Endothelial cell (in vitro differentiated cells): ENCODE data around the gene PI4KB. TPM values are rescaled to one million over a fixed set of nuclear protein-coding genes. Genes with fewer than 3 reads are reported as not detected.

Experiments
- DNase-seq: peaks from one replicate; pipeline ENCODE4 v3.0.0; 2021; ENCODE audit warnings: low spot score
- H3K27ac Mint-ChIP-seq: one replicate; pipeline ENCODE4 v1.8.0; 2021; ENCODE audit warnings: mixed read lengths, inconsistent platforms; ENCODE audit not compliant: unreplicated experiment
- H3K27me3 Mint-ChIP-seq: one replicate; pipeline ENCODE4 v1.8.0; 2021; ENCODE audit warnings: mild to moderate bottlenecking, moderate library complexity, mixed read lengths, inconsistent platforms; ENCODE audit not compliant: unreplicated experiment
- H3K36me3 Mint-ChIP-seq: one replicate; pipeline ENCODE4 v1.8.0; 2021; ENCODE audit warnings: mild to moderate bottlenecking, low read depth, mixed read lengths, inconsistent platforms; ENCODE audit not compliant: unreplicated experiment
- H3K4me1 Mint-ChIP-seq: one replicate; pipeline ENCODE4 v1.8.0; 2021; ENCODE audit warnings: mild to moderate bottlenecking, mixed read lengths, inconsistent platforms; ENCODE audit not compliant: unreplicated experiment
- H3K4me3 Mint-ChIP-seq: one replicate; pipeline ENCODE4 v1.8.0; 2021; ENCODE audit warnings: mild to moderate bottlenecking, mixed read lengths, inconsistent platforms; ENCODE audit not compliant: unreplicated experiment
- H3K9me3 Mint-ChIP-seq: one replicate; pipeline ENCODE4 v1.8.0; 2021; ENCODE audit warnings: mixed read lengths, inconsistent platforms; ENCODE audit not compliant: unreplicated experiment
- CTCF ChIP-seq: fragments of 200-600 bp; sonication (generic); IDR thresholded peaks from one replicate; pipeline ENCODE4 v1.5.0; 2021; ENCODE audit warnings: antibody characterized with exemption; ENCODE audit not compliant: unreplicated experiment
- total RNA-seq: library from RNA; stranded (reverse); fragmentation: NEBNext Ultra II Directional; extraction: Animal tissue kit (Norgen Biotek cat#: 25700); gene quantifications from one replicate; pipeline ENCODE4 v1.2.1, GENCODE V29; 2021; ENCODE audit not compliant: unreplicated experiment

Gene PI4KB
- total RNA-seq, 1 donor from 2014 or later: 50.3 TPM

- DNase-seq: no peak
- Mint-ChIP-seq H3K4me3 (no peak overlapping the region), H3K36me3 (peaks cover 12% of the 10 kb centered on the region), H3K4me1 (no peaks in the 10 kb centered on the region), H3K9me3 (no peaks in the 10 kb centered on the region), H3K27ac (no peak overlapping the region), H3K27me3 (peaks cover 1% of the 10 kb centered on the region)
- no peak for TF ChIP-seq CTCF
Measured at GRCh38 chr1:151273924-151274466, 53.2 kb downstream of the PI4KB start.

GRCh38 chr1:151267760-151268159 is 59.5 kb downstream of the PI4KB start:
- no peak for DNase-seq
- Mint-ChIP-seq H3K36me3 (peaks cover 42% of the 10 kb centered on the region), H3K27ac (peak overlapping the region; percentile 74), H3K9me3 (no peaks in the 10 kb centered on the region), H3K4me1 (no peaks in the 10 kb centered on the region), H3K27me3 (no peaks in the 10 kb centered on the region), H3K4me3 (peak overlapping the region; percentile 42)
- TF ChIP-seq CTCF: no peak

GRCh38 chr1:151266821-151267220 is 60.4 kb downstream of the PI4KB start:
- Mint-ChIP-seq H3K27me3 (no peaks in the 10 kb centered on the region), H3K4me3 (peak overlapping the region; percentile 73), H3K36me3 (peaks cover 44% of the 10 kb centered on the region), H3K27ac (no peak overlapping the region), H3K4me1 (no peaks in the 10 kb centered on the region), H3K9me3 (no peaks in the 10 kb centered on the region)
- TF ChIP-seq CTCF: no peak
- DNase-seq: no peak

DNA sequence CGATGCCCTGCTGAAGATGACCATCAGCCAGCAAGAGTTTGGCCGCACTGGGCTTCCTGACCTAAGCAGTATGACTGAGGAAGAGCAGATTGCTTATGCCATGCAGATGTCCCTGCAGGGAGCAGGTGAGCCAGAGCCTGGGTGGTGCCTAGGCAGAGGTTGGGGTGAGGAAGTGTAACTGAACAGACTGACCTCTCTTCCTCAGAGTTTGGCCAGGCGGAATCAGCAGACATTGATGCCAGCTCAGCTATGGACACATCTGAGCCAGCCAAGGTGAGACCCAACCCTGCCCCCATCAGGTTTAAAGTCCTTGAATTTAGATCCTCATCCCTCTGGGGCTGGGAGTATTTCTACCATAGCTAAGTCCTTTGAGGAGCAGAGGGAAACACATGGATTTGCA is 60.9 kb downstream of the PI4KB start:
- no peak overlapping the region for H3K27ac Mint-ChIP-seq
- H3K4me3 Mint-ChIP-seq: no peak overlapping the region
- no peak for TF ChIP-seq CTCF
- H3K27me3 Mint-ChIP-seq: no peaks in the 10 kb centered on the region
- no peak for DNase-seq
- no peaks in the 10 kb centered on the region for H3K9me3 Mint-ChIP-seq
- H3K36me3 Mint-ChIP-seq: peaks cover 44% of the 10 kb centered on the region
- H3K4me1 Mint-ChIP-seq: no peaks in the 10 kb centered on the region

DNA sequence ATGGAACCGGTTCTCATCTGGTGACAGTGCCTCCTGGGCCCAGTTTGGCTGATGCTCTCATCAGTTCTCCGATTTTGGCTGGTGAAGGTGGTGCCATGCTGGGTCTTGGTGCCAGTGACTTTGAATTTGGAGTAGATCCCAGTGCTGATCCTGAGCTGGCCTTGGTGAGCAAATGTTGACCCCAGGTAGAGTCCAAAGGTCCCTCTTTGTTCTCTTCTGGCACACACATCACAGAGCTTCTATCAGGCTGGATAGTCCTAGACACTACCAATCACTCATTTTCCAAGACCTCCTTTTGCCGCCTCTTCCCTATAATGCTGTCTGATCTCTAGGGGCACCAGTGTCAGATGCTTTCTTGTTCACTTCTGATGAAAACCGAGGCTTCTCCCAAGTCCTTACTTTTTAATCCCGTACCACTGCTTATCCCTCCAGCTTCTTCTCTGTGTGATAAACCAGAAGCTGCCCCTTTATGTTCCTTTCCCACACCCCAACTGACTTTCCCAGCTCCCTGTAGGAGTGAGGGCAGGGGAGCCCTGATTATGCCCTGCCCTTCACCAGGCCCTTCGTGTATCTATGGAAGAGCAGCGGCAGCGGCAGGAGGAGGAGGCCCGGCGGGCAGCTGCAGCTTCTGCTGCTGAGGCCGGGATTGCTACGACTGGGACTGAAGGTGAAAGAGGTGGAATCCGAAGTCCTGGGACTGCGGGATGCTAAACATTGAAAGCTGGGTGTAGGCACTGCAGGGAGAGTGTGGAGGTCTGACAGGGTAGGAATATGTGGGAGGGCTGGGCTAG is 61.6 kb downstream of the PI4KB start:
- TF ChIP-seq CTCF: no peak
- H3K27me3 Mint-ChIP-seq: no peaks in the 10 kb centered on the region
- no peak overlapping the region for H3K27ac Mint-ChIP-seq
- H3K4me1 Mint-ChIP-seq: no peaks in the 10 kb centered on the region
- H3K36me3 Mint-ChIP-seq: peaks cover 44% of the 10 kb centered on the region
- H3K4me3 Mint-ChIP-seq: no peak overlapping the region
- H3K9me3 Mint-ChIP-seq: no peaks in the 10 kb centered on the region
- no peak for DNase-seq
